K562 (cell line): ENCODE measurements around the gene FANCD2. TPM values are rescaled to one million over a fixed set of nuclear protein-coding genes. Genes with fewer than 3 reads are reported as not detected.

Experiments
- ASH1L ChIP-seq: fragments of 450-650 bp; IDR thresholded peaks from 2 replicates; pipeline ENCODE4 v1.6.1; 2018; ENCODE audit warnings: borderline replicate concordance, mild to moderate bottlenecking, low read depth; ENCODE audit not compliant: partially characterized antibody
- CTCFL ChIP-seq: IDR thresholded peaks from 2 replicates; pipeline ENCODE4 v1.6.1; 2011; ENCODE audit warnings: borderline replicate concordance, low read depth, mild to moderate bottlenecking, moderate library complexity, low read length; ENCODE audit not compliant: insufficient read depth, poor library complexity, severe bottlenecking
- E2F8 ChIP-seq: fragments of 450-650 bp; IDR thresholded peaks from 2 replicates; pipeline ENCODE4 v1.7.1; 2018; ENCODE audit warnings: mild to moderate bottlenecking, low read depth; ENCODE audit not compliant: partially characterized antibody
- GATAD2B ChIP-seq: fragments of 450-650 bp; IDR thresholded peaks from 2 replicates; pipeline ENCODE4 v1.6.1; 2017; ENCODE audit warnings: mild to moderate bottlenecking, borderline replicate concordance
- HDAC8 ChIP-seq: fragments of 450-650 bp; IDR thresholded peaks from 2 replicates; pipeline ENCODE4 v1.6.1; 2016; ENCODE audit warnings: mild to moderate bottlenecking, missing genetic modification characterization, moderate library complexity, missing compliant biosample characterization
- IRF2 ChIP-seq: sonication (generic); formaldehyde crosslinking; IDR thresholded peaks from 2 replicates; pipeline ENCODE4 v1.8.1; 2022; ENCODE audit warnings: mild to moderate bottlenecking, missing genetic modification reagents
- KDM5B ChIP-seq: fragments of 200-600 bp; sonication (generic); IDR thresholded peaks from 2 replicates; pipeline ENCODE4 v1.6.1; 2012; ENCODE audit warnings: low read depth, mild to moderate bottlenecking, moderate library complexity, low read length, control low read depth, inconsistent platforms; ENCODE audit not compliant: insufficient replicate concordance
- POLR2AphosphoS5 ChIP-seq: IDR thresholded peaks from 2 replicates; pipeline ENCODE4 v1.6.1; 2011; ENCODE audit warnings: mild to moderate bottlenecking, low read depth, low read length, moderate library complexity; ENCODE audit not compliant: control insufficient read depth, insufficient read depth
- PTTG1 ChIP-seq: fragments of 450-650 bp; IDR thresholded peaks from 2 replicates; pipeline ENCODE4 v1.6.1; 2016; ENCODE audit warnings: low read depth, mild to moderate bottlenecking, missing genetic modification characterization, missing compliant biosample characterization
- SMARCA5 ChIP-seq: fragments of 450-650 bp; IDR thresholded peaks from 2 replicates; pipeline ENCODE4 v1.6.1; 2016
- SP2 ChIP-seq: IDR thresholded peaks from 2 replicates; pipeline ENCODE4 v1.6.1; 2011; ENCODE audit warnings: mild to moderate bottlenecking, low read depth, low read length, moderate library complexity; ENCODE audit not compliant: poor library complexity, severe bottlenecking; ENCODE audit errors: extremely low read depth
- TAL1 ChIP-seq: fragments of 450-650 bp; IDR thresholded peaks from 2 replicates; pipeline ENCODE4 v1.6.1; 2016; ENCODE audit warnings: mild to moderate bottlenecking
- THAP12 ChIP-seq: fragments of 250-450 bp; sonication (Bioruptor Pico); IDR thresholded peaks from 2 replicates; pipeline ENCODE4 v1.9.0; 2021; ENCODE audit warnings: mild to moderate bottlenecking, inconsistent platforms
- WHSC1 ChIP-seq: IDR thresholded peaks from one replicate; pipeline ENCODE4 v1.6.1; 2012; ENCODE audit warnings: low read length, control low read depth, inconsistent platforms
- polyA plus RNA-seq, 8 experiments: library from polyadenylated mRNA; depleted of rRNA in 4 of 8; stranded (reverse) in 5 of 8; unstranded in 3 of 8; fragments of >200 nt; fragmentation: Nextera tagmentation in 2 of 8; fragmentation: Illumina TruSeq in 1 of 8; extraction: Ambion mirVana in 2 of 8; extraction: Trizol in 1 of 8; gene quantifications; 2 replicates each; pipeline versions ENCODE4 v1.2.1 to v1.2.3, GENCODE V29; 2011 to 2014; ENCODE audit warnings: inconsistent platforms in 1 of 8, missing spikeins in 1 of 8
- total RNA-seq, 7 experiments: library from RNA; depleted of rRNA in 6 of 7; stranded (reverse); fragments of >200 nt in 6 of 7; fragmentation: Illumina TruSeq in 2 of 7; extraction: Trizol in 2 of 7; gene quantifications; 2 replicates each; pipeline versions ENCODE4 v1.2.1 to v1.2.3, GENCODE V29; 2011 to 2021; ENCODE audit warnings: low replicate concordance in 1 of 7
- TF ChIP-seq, protein P1 (sequence below): sonication (generic); formaldehyde crosslinking; IDR thresholded peaks from 2 replicates; pipeline ENCODE4 v1.8.0; 2022; ENCODE audit warnings: mild to moderate bottlenecking, low read depth, missing genetic modification reagents
- TF ChIP-seq, protein P2 (sequence below): fragments of 250-450 bp; sonication (Bioruptor Pico); IDR thresholded peaks from 2 replicates; pipeline ENCODE4 v1.4.0; 2020; ENCODE audit warnings: mild to moderate bottlenecking, moderate library complexity

The FANCD2 gene
- total and polyA plus RNA-seq, 9 of the 15 experiments (the other 6 are each of a cell fraction or from before 2014, with no cell fraction given), result 59.4 to 137 (median 96.1) TPM

- TF ChIP-seq HDAC8 (tag) (no peak), TAL1 (no peak), PTTG1 (no peak), SP2 (no peak), ASH1L (no peak), THAP12 (CRISPR knock-in tag) (peak; percentile 81), KDM5B (peak; percentile 99), GATAD2B (peak; percentile 41; the same call in 1 of the 2 replicates), POLR2AphosphoS5 (peak; percentile 99), WHSC1 (no peak), E2F8 (no peak), IRF2 (CRISPR knock-in tag) (no peak), CTCFL (no peak), SMARCA5 (no peak)
- TF ChIP-seq, protein P1, sequence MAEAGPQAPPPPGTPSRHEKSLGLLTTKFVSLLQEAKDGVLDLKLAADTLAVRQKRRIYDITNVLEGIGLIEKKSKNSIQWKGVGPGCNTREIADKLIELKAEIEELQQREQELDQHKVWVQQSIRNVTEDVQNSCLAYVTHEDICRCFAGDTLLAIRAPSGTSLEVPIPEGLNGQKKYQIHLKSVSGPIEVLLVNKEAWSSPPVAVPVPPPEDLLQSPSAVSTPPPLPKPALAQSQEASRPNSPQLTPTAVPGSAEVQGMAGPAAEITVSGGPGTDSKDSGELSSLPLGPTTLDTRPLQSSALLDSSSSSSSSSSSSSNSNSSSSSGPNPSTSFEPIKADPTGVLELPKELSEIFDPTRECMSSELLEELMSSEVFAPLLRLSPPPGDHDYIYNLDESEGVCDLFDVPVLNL (CRISPR knock-in tag), result no peak
- TF ChIP-seq, protein P2, sequence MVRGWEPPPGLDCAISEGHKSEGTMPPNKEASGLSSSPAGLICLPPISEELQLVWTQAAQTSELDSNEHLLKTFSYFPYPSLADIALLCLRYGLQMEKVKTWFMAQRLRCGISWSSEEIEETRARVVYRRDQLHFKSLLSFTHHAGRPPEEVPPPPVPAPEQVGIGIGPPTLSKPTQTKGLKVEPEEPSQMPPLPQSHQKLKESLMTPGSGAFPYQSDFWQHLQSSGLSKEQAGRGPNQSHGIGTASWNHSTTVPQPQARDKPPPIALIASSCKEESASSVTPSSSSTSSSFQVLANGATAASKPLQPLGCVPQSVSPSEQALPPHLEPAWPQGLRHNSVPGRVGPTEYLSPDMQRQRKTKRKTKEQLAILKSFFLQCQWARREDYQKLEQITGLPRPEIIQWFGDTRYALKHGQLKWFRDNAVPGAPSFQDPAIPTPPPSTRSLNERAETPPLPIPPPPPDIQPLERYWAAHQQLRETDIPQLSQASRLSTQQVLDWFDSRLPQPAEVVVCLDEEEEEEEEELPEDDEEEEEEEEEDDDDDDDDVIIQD (CRISPR knock-in tag), result no peak
Measured at GRCh38 chr3:10115326-10116137, 89.3 kb downstream of the FANCD2 start, which contains the start of gene BRK1 (continued).
